ENCODE results near the gene PLA2G12B. TPM values are rescaled to one million over a fixed set of nuclear protein-coding genes. Genes with fewer than 3 reads are reported as not detected.

Gene PLA2G12B
- total and polyA plus RNA-seq, 8 donors, result 2.2 TPM; not detected in 7

- no peak overlapping the region for H3K27ac ChIP-seq
- peaks cover 0 to 6% (median 2%) of the 10 kb centered on the region in 4 donors for H3K4me1 ChIP-seq
- no peak overlapping the region for H3K4me3 ChIP-seq
- H3K36me3 ChIP-seq, result no peaks in the 10 kb centered on the region
- DNase-seq, result no peak
- no peaks in the 10 kb centered on the region for H3K27me3 ChIP-seq
- 84 to 97% (median 92%) methylated on average over 2 of the region's 2 CpGs for WGBS, 5 donors
- H3K9me3 ChIP-seq, result no peaks in the 10 kb centered on the region
- TF ChIP-seq, protein P1, sequence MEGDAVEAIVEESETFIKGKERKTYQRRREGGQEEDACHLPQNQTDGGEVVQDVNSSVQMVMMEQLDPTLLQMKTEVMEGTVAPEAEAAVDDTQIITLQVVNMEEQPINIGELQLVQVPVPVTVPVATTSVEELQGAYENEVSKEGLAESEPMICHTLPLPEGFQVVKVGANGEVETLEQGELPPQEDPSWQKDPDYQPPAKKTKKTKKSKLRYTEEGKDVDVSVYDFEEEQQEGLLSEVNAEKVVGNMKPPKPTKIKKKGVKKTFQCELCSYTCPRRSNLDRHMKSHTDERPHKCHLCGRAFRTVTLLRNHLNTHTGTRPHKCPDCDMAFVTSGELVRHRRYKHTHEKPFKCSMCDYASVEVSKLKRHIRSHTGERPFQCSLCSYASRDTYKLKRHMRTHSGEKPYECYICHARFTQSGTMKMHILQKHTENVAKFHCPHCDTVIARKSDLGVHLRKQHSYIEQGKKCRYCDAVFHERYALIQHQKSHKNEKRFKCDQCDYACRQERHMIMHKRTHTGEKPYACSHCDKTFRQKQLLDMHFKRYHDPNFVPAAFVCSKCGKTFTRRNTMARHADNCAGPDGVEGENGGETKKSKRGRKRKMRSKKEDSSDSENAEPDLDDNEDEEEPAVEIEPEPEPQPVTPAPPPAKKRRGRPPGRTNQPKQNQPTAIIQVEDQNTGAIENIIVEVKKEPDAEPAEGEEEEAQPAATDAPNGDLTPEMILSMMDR (IDR thresholded peaks at IDR 0.05), result no peak
- TF ChIP-seq POLR2A (IDR thresholded peaks at IDR 0.05) (no peak), EP300 (IDR thresholded peaks at IDR 0.05) (no peak), POLR2AphosphoS5 (IDR thresholded peaks at IDR 0.05) (no peak)
- intact Hi-C loops (cut with DNase I; ENCODE audit: low total_unique reads), result no loop called here
These were observed 24.3 kb downstream of the PLA2G12B start for GRCh38 chr10:72930276-72930675.

DNA sequence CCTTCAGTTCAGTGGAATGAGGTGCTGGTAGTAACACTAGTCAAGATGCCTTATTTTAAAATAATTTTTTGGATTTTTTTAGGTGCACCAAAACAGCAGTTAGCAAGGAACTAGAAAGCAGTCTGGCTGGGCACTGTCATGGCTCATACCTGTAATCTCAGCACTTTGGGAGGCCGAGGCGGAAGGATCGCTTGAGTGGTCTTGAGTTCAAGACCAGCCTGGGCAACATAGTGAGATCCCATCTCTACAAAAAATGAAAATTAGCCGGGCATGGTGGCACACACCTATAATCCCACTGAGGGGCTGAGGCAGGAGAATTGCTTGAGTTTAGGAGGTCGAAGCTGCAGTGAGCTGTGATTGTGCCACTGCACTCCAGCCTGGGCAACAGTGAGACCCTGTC lies 25.8 kb downstream of the PLA2G12B start:
- H3K27ac ChIP-seq, result no peak overlapping the region
- H3K27me3 ChIP-seq, result no peaks in the 10 kb centered on the region
- H3K4me1 ChIP-seq, result peaks cover 0 to 6% (median 2%) of the 10 kb centered on the region in 4 donors
- no peaks in the 10 kb centered on the region for H3K9me3 ChIP-seq
- H3K4me3 ChIP-seq, result no peak overlapping the region
- intact Hi-C loops (cut with DNase I; ENCODE audit: low total_unique reads), result no loop called here
- no peaks in the 10 kb centered on the region for H3K36me3 ChIP-seq
- TF ChIP-seq, protein P1 (IDR thresholded peaks at IDR 0.05), result no peak
- TF ChIP-seq POLR2A (IDR thresholded peaks at IDR 0.05) (no peak), EP300 (IDR thresholded peaks at IDR 0.05) (no peak), POLR2AphosphoS5 (IDR thresholded peaks at IDR 0.05) (no peak)
- no peak for DNase-seq
- 89 to 97% (median 95%) methylated on average over 5 of the region's 5 CpGs for WGBS, 5 donors

DNA sequence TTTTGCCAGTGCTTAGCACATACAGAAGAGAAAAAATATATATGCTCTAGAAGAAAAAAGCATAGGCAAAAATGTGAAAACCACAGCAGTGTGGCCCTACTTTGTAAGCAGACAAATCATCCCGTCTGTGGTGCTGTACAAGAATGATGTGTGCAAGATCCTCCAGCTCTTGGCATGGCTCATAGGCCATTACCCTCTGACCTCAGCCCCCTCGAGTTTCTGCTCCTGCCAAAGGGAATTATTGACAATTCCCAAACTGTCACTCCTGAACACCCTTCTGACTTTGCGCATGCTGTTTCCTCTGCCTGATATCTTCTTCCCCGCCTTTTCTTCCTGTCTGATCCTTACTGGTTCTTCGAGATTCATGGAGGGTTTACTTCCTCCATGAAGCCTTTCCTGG lies 27.1 kb downstream of the PLA2G12B start:
- Histone ChIP-seq H3K27me3 (no peaks in the 10 kb centered on the region), H3K4me3 (no peak overlapping the region), H3K9me3 (peaks cover 0 to under 1% (median 0%) of the 10 kb centered on the region in 4 donors), H3K4me1 (peaks cover 0 to 6% (median 2%) of the 10 kb centered on the region in 4 donors), H3K36me3 (no peaks in the 10 kb centered on the region), H3K27ac (no peak overlapping the region)
- no peak for DNase-seq
- intact Hi-C loops (cut with DNase I; ENCODE audit: low total_unique reads), result no loop called here
- 44 to 58% (median 48%) methylated on average over 5 of the region's 5 CpGs for WGBS, 5 donors
- TF ChIP-seq EP300 (IDR thresholded peaks at IDR 0.05) (no peak), POLR2A (IDR thresholded peaks at IDR 0.05) (no peak)
- TF ChIP-seq, protein P1 (IDR thresholded peaks at IDR 0.05), result no peak

GRCh38 chr10:72925951-72926465 lies 28.6 kb downstream of the PLA2G12B start:
- no peak overlapping the region for H3K27ac ChIP-seq
- no peak for DNase-seq
- intact Hi-C loops (cut with DNase I; ENCODE audit: low total_unique reads), result no loop called here
- H3K9me3 ChIP-seq, result peaks cover 0 to 15% (median 6%) of the 10 kb centered on the region in 4 donors
- no peaks in the 10 kb centered on the region for H3K36me3 ChIP-seq
- H3K4me1 ChIP-seq, result peaks cover 0 to 6% (median 2%) of the 10 kb centered on the region in 4 donors
- TF ChIP-seq, protein P1 (IDR thresholded peaks at IDR 0.05), result no peak
- TF ChIP-seq POLR2AphosphoS5 (IDR thresholded peaks at IDR 0.05), result no peak
- TF ChIP-seq POLR2A (IDR thresholded peaks at IDR 0.05), result no peak
- TF ChIP-seq EP300 (IDR thresholded peaks at IDR 0.05), result no peak
- 89 to 96% (median 91%) methylated on average over 3 of the region's 3 CpGs for WGBS, 5 donors
- no peak overlapping the region for H3K4me3 ChIP-seq
- no peaks in the 10 kb centered on the region for H3K27me3 ChIP-seq
